C4-2B (cell line): ENCODE measurements around the gene FBXO27.

Experiments
- ZFX ChIP-seq: fragments of 450-650 bp; IDR thresholded peaks from 2 replicates; pipeline ENCODE4 v1.6.1; 2017
- TF ChIP-seq, protein P1 (sequence below): fragments of 450-650 bp; conservative IDR thresholded peaks from 2 replicates; pipeline ENCODE4 v1.5.1; 2017; ENCODE audit warnings: mild to moderate bottlenecking

DNA sequence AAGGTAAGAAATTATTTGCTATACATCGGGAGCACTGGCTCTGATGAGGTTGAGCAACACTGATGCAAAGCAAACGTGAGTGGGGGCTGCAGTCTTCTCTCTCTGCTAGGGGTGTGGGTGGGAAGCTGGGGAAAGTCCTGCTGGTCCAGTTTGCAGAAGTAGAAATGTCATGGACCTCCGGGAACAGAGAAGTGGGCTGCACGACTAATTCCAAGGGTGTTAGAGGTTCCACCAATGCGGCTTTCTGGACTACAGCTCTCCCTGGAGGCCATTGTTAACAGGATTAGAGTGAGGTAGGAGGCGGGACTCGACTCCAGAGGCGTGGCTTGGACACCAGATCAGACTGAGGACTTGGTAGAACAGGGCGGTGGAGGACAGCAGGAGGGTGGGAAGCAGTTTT lies 5.7 kb upstream of the FBXO27 start:
- no peak for TF ChIP-seq ZFX
- TF ChIP-seq, protein P1, sequence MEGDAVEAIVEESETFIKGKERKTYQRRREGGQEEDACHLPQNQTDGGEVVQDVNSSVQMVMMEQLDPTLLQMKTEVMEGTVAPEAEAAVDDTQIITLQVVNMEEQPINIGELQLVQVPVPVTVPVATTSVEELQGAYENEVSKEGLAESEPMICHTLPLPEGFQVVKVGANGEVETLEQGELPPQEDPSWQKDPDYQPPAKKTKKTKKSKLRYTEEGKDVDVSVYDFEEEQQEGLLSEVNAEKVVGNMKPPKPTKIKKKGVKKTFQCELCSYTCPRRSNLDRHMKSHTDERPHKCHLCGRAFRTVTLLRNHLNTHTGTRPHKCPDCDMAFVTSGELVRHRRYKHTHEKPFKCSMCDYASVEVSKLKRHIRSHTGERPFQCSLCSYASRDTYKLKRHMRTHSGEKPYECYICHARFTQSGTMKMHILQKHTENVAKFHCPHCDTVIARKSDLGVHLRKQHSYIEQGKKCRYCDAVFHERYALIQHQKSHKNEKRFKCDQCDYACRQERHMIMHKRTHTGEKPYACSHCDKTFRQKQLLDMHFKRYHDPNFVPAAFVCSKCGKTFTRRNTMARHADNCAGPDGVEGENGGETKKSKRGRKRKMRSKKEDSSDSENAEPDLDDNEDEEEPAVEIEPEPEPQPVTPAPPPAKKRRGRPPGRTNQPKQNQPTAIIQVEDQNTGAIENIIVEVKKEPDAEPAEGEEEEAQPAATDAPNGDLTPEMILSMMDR, result no peak
